ENCODE measurements around the gene SERTAD1.

SERTAD1 gene

GRCh38 chr19:40377876-40378385 lies 47.9 kb downstream of the SERTAD1 start:
- DNase-seq (ENCODE audit: low read depth in 2 of 2) = no peak

DNA sequence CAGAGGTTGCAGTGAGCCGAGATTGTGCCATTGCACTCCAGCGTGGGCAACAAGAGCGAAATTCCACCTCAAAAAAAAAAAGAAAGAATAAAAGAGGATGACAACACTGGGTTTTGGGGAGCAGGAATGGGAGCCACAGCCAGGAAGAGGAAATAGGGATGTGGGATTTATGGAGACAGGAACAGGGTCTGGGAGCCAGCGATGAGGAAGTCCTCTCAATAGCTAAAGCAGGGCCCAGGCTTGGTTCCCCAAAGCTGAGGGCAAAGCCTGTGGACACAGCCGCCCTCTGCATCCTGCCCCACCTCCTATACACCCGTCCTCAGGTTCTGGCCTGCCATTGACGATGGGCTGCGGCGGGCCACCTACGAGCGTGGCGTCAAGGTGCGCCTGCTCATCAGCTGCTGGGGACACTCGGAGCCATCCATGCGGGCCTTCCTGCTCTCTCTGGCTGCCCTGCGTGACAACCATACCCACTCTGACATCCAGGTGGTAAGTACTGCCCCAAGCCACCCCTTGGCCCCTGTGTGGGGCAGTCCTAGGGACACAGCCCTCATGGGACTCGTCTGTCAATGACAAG lies 49.4 kb downstream of the SERTAD1 start:
- DNase-seq (ENCODE audit: low read depth in 2 of 2) = no peak

DNA sequence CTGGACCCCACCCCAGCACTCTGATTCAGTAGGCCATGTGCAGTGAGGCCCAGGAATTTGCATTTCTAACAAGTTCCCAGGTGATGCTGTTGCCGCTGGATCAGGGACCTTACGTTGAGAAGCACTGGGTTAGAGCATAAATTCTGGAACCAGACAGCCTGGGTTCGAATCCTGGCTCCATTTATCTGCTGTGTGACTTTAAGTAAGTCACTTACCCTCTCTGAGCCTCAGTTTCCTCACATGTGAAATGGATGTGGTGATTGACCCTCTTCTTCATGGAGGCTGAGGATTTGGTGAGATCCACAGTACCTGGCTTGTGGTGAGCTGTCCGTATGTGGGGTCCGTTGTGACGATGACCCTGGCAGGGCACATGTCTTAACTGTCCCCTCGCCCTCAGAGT lies 51.7 kb downstream of the SERTAD1 start:
- DNase-seq (ENCODE audit: low read depth in 2 of 2) = no peak

- DNase-seq (ENCODE audit: low read depth in 2 of 2) = no peak
Observed at GRCh38 chr19:40371802-40372122, 54.0 kb downstream of the SERTAD1 start.

All from fibroblast of skin of left quadriceps (primary cell).